HUES6 (cell line): ENCODE data around the gene TMA7B.

ENCODE experiments used
- H3K27ac ChIP-seq: 2 replicates; pipeline ENCODE4 v1.7.0; 2013; ENCODE audit warnings: low read depth, mild to moderate bottlenecking, low read length, inconsistent platforms
- H3K27me3 ChIP-seq: 2 replicates; pipeline ENCODE4 v1.6.1; 2013; ENCODE audit warnings: low read length; ENCODE audit not compliant: control insufficient read depth, insufficient read depth
- H3K36me3 ChIP-seq: 2 replicates; pipeline ENCODE4 v1.6.1; 2013; ENCODE audit warnings: low read length; ENCODE audit not compliant: control insufficient read depth, insufficient read depth
- H3K4me1 ChIP-seq: 2 replicates; pipeline ENCODE4 v1.6.1; 2013; ENCODE audit warnings: low read length; ENCODE audit not compliant: control insufficient read depth, insufficient read depth
- H3K4me3 ChIP-seq: 2 replicates; pipeline ENCODE4 v1.5.1; 2013; ENCODE audit warnings: low read depth, low read length
- H3K9ac ChIP-seq: one replicate; pipeline ENCODE4 v1.6.1; 2013; ENCODE audit warnings: mild to moderate bottlenecking, low read length
- H3K9me3 ChIP-seq: 2 replicates; pipeline ENCODE4 v1.6.1; 2013; ENCODE audit warnings: low read depth, low read length; ENCODE audit not compliant: control insufficient read depth, insufficient read depth

Gene TMA7B

GRCh38 chr22:39995393-39996252 is 35.4 kb downstream of the TMA7B start:
- Histone ChIP-seq H3K4me1 (peaks cover 49% of the 10 kb centered on the region), H3K36me3 (peaks cover 9% of the 10 kb centered on the region; the same call in 1 of the 2 replicates), H3K27ac (no peak overlapping the region; the same call in 1 of the 2 replicates), H3K9ac (peak overlapping the region; percentile 80), H3K4me3 (peak overlapping the region; percentile 75), H3K27me3 (peaks cover 15% of the 10 kb centered on the region), H3K9me3 (no peaks in the 10 kb centered on the region)

- no peak overlapping the region for H3K9ac ChIP-seq
- H3K27ac ChIP-seq: no peak overlapping the region
- H3K4me1 ChIP-seq: peaks cover 60% of the 10 kb centered on the region
- H3K27me3 ChIP-seq: peaks cover 15% of the 10 kb centered on the region
- peaks cover 9% of the 10 kb centered on the region; the same call in 1 of the 2 replicates for H3K36me3 ChIP-seq
- no peaks in the 10 kb centered on the region for H3K9me3 ChIP-seq
- H3K4me3 ChIP-seq: peak overlapping the region; percentile 75; the same call in 1 of the 2 replicates
Measured at GRCh38 chr22:39996732-39997131, 36.5 kb downstream of the TMA7B start.

- H3K9ac ChIP-seq: peak overlapping the region; percentile 66
- H3K4me1 ChIP-seq: peaks cover 67% of the 10 kb centered on the region
- peak overlapping the region; percentile 39; the same call in 1 of the 2 replicates for H3K4me3 ChIP-seq
- H3K9me3 ChIP-seq: no peaks in the 10 kb centered on the region
- peaks cover 15% of the 10 kb centered on the region for H3K27me3 ChIP-seq
- peak overlapping the region; percentile 54; the same call in 1 of the 2 replicates for H3K27ac ChIP-seq
- peaks cover 9% of the 10 kb centered on the region; the same call in 1 of the 2 replicates for H3K36me3 ChIP-seq
Measured at GRCh38 chr22:39997421-39997820, 37.2 kb downstream of the TMA7B start.

GRCh38 chr22:39997939-39998726 is 37.9 kb downstream of the TMA7B start:
- Histone ChIP-seq H3K9ac (peak overlapping the region; percentile 66), H3K27ac (peak overlapping the region; percentile 54; the same call in 1 of the 2 replicates), H3K4me1 (peaks cover 74% of the 10 kb centered on the region), H3K36me3 (peaks cover 9% of the 10 kb centered on the region; the same call in 1 of the 2 replicates), H3K4me3 (peak overlapping the region; percentile 39), H3K27me3 (peaks cover 13% of the 10 kb centered on the region), H3K9me3 (no peaks in the 10 kb centered on the region)

GRCh38 chr22:39999144-39999757 is 39.1 kb downstream of the TMA7B start:
- peaks cover 9% of the 10 kb centered on the region; the same call in 1 of the 2 replicates for H3K36me3 ChIP-seq
- H3K27ac ChIP-seq: no peak overlapping the region
- H3K27me3 ChIP-seq: peaks cover 3% of the 10 kb centered on the region
- no peaks in the 10 kb centered on the region for H3K9me3 ChIP-seq
- H3K4me1 ChIP-seq: peaks cover 79% of the 10 kb centered on the region
- peak overlapping the region; percentile 1 for H3K9ac ChIP-seq
- peak overlapping the region; percentile 13; the same call in 1 of the 2 replicates for H3K4me3 ChIP-seq

GRCh38 chr22:40000171-40000570 is 40.0 kb downstream of the TMA7B start:
- Histone ChIP-seq H3K9me3 (no peaks in the 10 kb centered on the region), H3K9ac (no peak overlapping the region), H3K4me3 (no peak overlapping the region), H3K4me1 (peaks cover 79% of the 10 kb centered on the region), H3K27ac (no peak overlapping the region), H3K27me3 (no peaks in the 10 kb centered on the region), H3K36me3 (peaks cover 13% of the 10 kb centered on the region)

GRCh38 chr22:40001106-40001505 is 40.9 kb downstream of the TMA7B start:
- Histone ChIP-seq H3K9ac (no peak overlapping the region), H3K27ac (no peak overlapping the region), H3K27me3 (no peaks in the 10 kb centered on the region), H3K4me3 (no peak overlapping the region), H3K4me1 (peaks cover 77% of the 10 kb centered on the region), H3K9me3 (no peaks in the 10 kb centered on the region), H3K36me3 (peaks cover 13% of the 10 kb centered on the region)

GRCh38 chr22:40001800-40002577 is 41.8 kb downstream of the TMA7B start:
- no peaks in the 10 kb centered on the region for H3K9me3 ChIP-seq
- H3K4me3 ChIP-seq: no peak overlapping the region
- H3K27ac ChIP-seq: peak overlapping the region; percentile 22
- no peaks in the 10 kb centered on the region for H3K27me3 ChIP-seq
- peak overlapping the region; percentile 40 for H3K9ac ChIP-seq
- H3K36me3 ChIP-seq: peaks cover 13% of the 10 kb centered on the region
- peaks cover 69% of the 10 kb centered on the region for H3K4me1 ChIP-seq

- Histone ChIP-seq H3K9me3 (no peaks in the 10 kb centered on the region), H3K9ac (no peak overlapping the region), H3K27ac (no peak overlapping the region), H3K27me3 (no peaks in the 10 kb centered on the region), H3K4me1 (peaks cover 61% of the 10 kb centered on the region), H3K4me3 (no peak overlapping the region), H3K36me3 (peaks cover 13% of the 10 kb centered on the region)
Measured at GRCh38 chr22:40002935-40003715, 42.9 kb downstream of the TMA7B start.
